GM18870 (cell line): Measurements from ENCODE around the gene PTPRN2.

ENCODE experiments used
- ATAC-seq: cut with Tn5 transposase; IDR thresholded peaks from one replicate; pipeline ENCODE4 v1.9.1; 2021; ENCODE audit warnings: moderate library complexity; ENCODE audit not compliant: unreplicated experiment

Gene PTPRN2

DNA sequence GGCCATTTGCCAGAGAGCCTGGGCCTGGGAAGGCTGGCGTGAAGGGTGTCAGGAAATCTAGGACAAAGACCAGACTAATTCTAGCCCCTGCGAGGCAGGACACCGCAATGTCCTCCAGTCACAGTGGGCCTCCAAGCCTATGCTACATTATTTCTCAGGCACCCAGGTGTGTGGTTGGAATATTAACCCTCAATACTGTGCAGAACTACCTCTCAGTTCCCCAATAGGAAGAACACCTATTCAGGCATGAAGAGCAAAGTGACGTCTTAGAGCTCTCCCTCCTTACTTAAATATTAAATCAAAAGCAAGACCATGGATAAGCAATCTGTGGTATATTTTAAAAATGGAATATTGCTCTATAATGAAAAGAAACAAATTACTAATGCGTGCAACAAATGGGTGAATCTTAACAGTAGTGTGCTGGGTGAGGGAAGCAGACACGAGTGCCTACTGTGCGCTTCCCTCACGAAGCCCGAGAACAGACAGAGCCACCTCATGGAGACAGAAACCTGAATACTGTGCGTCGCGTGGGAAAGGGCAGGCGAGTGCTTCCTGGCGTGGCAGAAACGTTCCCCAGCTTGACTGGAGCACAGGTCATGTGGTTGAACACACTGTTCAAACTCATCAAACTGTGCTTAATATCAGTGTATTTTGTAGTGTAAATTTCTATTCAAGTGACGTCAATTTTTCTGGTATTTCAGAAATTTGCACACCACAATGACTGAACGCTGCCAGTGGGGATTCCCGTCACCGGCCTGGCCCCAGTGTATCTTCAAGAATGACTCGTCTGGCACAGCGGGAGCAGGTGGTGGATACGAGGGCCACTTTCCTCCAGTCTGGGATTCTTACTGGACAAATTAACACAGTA, 15.5 kb upstream of the PTPRN2 start:
- ATAC-seq: no peak

DNA sequence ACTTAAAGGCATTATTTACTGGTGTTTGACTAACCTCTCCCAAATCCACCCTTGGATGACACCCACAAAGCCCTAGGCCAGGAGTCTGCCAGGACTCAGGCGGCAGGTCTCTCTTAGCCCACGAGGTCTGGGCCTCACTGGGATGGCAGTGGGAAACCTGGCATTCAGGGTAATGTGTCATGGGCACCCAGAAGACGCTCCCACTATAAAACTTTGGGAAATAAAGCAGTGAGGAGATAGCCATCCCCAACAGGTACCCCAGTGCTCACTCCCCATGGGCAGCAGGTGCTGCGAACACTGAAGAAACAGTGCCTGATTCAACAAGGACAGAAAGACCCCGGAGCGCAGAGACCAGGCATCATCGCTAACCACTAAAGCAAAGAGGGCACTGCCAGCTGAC, 14.4 kb upstream of the PTPRN2 start:
- ATAC-seq: no peak

DNA sequence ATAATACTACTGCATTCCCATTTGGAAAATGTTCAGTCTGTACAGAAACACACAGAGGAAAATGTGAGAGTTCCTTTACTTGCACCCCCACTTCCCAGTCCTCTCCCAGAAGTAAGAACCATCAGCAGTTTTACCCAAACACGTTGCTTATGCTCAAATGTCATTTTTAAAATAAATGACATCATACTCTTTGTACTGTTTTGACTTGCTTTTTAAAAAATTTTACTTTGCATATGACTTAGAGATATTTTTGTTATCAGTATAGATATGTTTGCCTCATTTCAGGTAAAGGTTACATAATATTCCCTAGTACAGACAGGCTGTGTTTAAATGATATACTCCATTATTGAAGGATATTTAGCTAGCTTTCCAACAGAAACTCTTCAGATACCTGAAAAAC, 13.5 kb upstream of the PTPRN2 start:
- ATAC-seq: no peak

DNA sequence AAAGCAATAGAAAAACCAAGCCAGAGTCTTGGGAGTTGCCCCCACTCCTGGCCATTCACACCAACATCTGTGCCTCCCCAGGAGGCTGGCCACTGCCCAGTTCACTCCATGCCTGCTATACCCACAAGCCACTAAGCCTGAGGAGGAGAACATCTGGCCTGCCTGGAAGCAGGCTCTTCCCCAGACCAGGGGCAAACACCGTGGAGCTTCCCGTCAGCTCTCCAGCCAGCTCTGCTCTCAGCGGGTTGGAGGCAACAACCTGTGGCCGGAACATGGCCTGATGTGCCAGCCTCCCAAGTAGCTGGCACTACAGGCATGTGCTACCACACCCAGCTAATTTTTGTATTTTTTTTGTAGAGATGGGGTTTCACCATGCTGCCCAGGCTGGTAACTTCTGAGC, 9.1 kb upstream of the PTPRN2 start:
- ATAC-seq: no peak

DNA sequence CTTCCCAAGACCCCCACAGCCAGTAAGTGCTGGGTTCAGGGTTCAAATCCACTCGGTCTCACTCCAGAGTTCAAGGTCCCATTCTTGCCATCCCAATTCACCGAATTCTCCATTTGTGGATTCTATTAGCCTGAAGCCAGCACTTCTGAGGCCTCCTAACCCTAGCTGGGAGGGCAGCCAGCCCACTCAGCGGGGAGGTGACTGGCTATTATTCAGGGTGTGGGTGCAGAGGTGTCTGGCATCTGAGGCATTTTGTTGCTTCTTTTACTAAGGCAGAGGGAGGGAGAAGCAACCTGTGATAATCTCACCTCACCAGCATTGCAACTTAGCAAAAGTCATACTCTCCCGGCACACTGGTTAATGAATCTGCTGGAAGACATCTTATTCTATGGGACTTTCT, 8.7 kb upstream of the PTPRN2 start:
- no peak for ATAC-seq

DNA sequence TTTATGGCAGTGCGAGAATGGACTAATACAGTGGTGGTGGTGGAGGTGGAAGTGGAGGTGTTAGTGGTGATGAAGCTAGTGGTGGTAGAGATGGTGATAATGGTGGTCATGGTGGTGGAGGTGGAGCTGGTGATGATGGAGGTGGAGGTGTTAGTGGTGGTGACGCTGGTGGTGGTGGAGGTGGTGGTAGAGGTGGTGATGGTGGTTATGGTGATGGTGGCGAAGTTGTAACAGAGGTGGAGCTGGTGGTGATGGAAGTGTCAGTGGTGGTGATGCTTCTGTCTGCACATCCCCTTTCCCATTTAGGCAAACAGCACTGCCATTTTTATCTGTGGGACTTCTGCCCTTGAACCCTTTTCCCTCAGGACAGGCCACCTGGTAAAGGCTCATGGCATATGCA, 7.4 kb upstream of the PTPRN2 start:
- no peak for ATAC-seq

DNA sequence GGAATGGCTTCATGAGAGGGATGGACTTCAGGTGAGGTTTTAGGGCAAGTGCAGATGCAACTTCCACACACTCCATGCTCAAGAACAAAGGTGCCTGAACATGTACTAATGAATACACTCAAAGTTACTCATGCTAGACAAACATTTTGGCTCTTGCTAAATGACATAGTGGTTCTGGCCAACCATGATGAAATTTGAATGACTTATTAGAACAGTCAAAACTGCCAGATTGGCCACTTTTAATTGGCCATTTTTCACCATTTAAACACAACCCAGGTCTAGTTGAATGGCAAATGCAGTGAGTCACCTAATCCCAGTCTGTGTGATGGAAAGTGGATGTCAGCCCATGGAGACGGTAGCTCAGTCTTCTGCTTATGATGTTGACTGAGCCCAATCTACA, 4.9 kb upstream of the PTPRN2 start:
- no peak for ATAC-seq

DNA sequence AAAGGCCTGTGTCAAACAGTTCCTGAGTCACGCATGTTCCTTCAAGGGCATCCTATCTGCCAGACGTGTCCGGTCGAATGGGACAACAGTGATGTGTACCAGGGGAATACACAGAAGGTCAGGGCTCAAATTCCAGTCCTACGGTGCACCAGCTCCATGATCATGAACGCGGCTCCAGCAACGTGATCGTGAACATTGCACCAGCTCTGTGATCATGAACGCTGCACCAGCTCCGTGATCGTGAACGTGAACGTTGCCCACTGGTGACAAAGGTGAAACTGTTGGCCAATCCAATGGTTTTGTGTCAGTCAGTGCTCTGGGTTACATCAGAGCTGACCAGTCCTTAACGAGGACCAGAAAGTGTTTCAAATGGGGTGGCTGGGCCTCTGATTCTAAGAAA, 4.3 kb upstream of the PTPRN2 start:
- no peak for ATAC-seq

DNA sequence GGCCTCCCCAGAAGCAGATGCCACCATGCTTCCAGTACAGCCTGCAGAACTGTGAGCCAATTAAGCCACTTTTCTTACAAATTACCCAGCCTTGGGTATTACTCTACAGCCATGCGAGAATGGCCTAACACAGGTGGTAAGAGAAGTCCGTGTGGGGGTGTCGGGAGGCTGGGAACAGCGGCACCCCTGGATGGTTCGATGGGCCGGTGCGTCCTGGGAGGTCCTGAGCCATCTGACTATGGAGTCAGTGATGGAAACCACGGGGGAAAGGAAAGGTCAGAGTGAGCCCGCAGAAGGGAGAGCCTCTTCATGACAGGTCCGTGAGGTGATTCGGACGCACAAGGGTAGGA, 2.5 kb upstream of the PTPRN2 start:
- no peak for ATAC-seq

DNA sequence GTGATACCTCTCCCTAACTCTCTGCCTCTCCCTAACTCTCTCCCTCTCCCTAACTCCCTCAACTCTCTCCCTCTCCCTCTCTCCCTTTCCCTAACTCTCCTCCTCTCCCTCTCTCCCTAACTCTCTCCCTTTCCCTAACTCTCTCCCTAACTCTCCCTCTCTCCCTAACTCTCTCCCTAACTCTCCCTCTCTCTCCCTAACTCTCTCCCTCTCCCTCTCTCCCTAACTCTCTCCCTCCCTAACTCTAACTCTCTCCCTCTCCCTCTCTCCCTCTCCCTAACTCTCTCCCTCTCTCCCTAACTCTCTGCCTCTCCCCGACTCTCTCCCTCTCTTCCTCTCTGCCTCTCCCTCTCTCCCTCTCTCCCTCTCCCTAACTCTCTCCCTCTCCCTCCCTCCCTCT, 2.0 kb upstream of the PTPRN2 start:
- ATAC-seq: no peak

DNA sequence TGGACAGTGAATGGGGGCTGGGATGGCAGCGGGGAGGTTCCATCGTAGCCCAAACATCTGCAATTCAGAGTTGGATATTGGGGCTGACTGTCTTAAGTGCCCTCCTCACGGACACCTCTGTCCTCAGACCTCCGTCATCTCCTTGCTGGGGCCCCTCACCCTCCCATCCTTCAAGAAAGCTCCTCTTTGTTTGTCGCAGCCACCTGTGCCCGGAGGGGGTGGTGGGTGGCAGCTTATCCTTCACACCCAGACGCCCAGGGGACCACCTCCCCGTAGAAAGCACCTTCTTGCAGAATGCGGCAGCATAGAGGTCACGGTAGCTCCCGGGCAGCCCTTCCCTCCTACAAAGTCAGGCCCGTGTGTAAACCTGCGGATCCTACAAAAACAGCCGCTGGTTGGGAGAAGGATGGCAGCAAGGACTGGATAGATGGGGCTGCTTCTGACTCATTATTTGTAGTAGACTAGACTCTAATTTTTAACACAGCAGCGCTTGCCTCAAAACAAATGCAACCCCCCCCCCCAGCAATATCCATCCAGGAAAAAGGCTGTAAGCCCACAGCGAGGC, 1.3 kb upstream of the PTPRN2 start:
- ATAC-seq: no peak

DNA sequence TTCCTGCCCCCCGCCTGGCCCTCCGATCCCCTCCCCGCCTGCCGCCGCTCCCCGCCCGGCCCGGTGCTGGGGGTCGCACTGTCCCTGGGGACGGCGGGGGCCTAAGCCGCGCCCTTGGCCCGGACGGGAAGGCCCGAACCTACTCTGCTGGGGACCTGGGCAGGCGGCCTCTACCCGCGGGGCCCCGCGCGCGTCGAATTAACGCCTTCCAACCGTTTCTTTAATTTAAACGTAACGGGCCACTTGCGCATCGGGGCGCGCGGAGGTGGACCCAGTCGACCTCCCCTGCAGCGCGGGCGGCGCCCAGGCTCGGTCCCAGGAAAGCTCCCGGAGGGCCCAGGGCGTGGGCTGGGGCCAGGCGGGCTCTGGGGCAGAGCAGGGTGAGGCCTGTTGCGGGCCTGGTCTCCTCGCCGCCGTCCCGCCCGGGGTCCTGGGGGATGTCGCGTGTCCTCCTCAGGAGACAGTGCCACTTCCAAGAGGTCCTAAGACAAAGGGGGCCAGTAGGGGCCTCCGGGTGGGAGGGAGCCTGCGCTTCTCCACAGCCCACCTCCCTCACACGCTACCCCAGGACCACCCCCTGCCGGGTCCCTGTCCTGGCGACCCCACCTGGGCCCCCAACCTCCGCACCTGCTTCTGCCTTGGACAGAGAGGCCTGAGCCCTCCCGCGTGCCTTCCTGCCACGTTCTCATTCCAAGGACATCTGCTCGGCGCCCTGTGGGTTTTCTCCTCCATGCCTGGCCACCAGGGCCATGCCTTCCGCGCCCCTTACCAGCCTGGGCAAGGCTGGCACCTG, 658 bp upstream of the PTPRN2 start:
- ATAC-seq: no peak

DNA sequence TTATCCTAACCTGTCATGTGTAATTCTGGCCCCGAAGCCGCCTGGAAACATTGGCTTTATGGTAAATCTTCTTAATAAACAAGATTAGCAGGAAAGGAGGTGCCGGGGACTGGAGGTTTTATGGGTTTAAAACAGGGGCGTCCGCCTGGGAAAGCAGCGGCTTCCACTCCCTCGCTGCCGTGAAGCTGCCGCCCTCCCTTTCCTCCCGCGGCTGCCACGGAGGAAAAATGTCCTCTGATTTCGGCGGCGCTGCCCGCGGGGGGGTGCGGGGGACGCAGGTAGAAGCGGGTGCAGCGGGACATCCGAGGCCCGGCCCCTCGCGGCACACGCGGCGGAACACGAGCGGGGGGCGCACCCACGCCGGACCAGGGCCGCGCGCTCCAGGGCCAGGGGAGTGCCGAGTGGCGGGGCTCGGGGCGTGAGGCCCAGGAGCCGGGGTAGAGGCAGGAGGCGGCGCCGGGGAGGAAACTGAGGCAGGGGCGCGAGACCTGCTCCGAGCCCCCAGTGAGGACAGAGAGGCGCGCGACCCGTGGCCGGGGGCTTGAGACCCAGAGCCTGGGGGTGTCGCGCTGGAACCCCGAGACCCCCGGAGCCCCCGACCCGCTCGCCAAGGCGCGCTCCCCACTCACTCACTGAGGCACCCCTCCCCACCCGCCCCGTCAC, 993 bp downstream of the PTPRN2 start:
- no peak for ATAC-seq

DNA sequence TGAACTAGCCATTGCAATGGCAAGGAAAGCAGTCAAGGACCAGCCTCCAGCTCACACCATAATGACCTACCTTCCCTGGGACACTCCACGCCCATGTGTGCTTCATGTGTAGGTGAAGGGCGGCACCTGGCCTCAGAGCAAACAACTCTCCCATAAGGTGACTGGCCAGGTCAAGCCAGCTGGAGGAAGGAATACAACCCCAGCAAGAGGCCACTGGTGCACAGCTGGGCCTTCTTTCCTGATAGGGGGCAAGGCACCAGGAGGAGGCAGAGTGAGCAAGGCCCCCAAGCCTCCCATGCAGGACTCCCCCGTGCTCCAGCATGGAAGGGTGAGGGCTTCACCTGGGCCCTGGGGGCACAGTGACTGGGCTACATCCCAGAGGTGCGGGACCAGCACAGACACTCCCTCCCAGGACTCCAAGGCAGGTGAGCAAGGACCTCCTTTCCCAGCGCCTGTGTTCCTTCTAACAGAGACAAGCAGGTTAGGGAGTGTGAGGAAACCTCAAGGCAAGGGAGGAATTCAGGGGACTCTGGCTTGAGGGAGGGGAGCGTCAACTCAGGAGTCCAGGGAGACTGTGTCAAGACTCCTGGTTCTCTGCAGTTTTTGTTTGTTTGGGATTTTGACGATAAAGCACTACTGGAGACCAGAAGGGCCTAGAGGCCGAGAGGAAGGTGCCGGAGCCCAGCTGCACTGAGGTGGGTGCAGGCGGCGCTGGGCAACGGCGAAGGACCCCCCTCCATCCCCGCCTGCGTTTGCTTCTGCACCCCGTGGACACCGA, 1.7 kb downstream of the PTPRN2 start:
- no peak for ATAC-seq

DNA sequence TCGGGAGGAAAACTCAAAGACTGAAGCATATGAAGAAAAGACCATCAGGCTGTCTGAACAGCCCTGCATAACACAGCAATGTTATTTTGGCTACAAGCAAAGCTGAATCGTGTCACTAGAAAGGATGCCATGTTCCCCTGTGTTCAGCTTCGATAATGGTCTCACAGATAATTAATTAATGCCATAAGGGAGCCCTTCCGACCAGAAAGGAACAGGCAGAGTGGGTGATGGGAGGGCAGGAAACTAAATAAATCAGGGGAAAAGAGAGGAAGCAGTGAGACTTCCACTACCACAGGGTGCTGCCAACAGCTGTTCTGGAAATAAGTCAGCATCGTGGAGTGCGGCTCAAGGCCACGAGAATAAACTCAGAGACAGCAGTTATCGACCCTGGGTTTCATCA, 3.2 kb downstream of the PTPRN2 start:
- no peak for ATAC-seq

DNA sequence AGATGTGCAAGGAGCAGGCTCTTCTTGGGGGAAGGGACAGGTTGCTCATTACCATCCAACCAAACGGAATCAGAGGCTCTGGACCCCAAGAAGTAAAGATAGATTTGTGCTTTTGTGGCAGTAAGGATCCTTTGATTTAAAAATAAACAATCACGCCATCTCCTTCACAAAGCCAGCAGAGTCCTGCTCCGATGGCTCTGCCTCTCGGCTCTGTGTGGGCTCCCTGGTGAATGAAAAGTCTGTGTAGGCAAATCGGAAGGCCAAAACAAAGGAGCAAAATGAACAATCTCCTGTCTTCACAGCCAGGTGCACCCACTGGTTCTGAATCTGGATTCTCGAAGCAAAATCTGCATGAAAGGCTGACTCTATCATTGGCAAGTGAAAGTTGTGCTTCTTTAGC, 3.8 kb downstream of the PTPRN2 start:
- ATAC-seq: no peak

DNA sequence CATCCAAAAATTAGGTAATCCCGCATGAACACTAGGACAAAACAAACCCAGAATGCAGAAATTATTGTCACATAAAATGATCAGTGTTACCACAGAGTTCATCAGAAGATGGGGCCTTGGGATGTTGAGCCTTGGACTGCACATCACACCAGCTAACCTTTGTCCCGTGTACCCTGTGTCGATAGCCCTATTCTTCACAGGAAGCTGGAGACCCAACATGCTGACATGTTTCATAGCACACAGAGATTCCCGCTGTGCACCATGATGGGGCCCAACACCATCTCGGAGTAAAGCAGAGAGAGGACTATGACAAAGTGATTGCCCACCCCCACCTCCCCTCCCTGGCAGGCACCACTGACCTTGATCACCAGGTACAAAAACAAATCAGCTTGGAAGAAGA, 4.5 kb downstream of the PTPRN2 start:
- ATAC-seq: no peak

DNA sequence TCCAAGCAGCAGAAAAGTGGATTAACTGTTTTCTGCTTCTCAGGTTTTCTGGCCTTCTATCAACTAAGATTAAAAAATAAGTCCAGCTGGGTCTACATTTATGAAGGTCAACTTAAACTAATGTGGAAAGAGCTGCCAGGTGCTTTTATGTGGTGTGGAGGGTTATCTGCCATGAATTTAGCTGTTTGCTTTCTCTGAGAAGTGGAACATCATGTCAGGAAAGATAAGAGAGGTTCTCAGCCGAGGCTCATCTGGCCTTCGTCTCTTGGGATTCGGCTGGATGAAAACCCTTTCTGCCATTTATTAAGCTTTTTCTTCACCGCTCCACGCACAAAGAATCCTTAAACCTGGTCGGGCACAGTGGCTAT, 5.5 kb downstream of the PTPRN2 start:
- no peak for ATAC-seq

DNA sequence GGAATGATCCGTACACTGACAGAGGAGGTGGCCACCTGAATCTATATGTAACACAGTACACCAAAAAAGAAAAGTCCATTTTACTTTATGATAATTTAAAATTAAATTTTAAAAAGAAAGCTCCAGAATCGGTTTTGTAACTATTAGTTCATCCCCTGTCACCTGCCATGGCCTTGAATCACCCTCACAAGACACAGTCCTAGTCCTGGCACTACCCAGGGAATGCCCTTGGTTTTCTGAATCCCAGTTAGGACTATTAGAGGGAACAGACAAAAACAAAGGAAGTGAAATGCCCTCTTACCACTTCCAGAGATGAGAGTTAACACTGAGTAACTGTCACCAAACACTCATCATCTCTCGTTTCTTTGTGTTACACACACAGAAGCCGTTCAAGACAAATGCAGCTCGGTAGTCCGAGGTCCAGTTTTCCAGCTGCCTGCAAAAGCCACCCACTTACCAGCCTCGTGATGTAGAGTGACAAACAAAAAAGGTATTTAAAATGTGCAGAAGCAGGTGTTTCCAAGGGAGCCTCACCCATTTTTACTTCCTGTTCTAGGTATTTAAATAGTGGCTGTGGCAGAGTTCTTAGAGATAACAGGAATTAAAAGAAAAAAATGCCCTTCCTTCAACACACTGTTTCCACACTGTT, 6.1 kb downstream of the PTPRN2 start:
- no peak for ATAC-seq
